Mucosa of descending colon (tissue), 3 donors: Measurements from ENCODE around the gene PRADC1. TPM values are rescaled to one million over a fixed set of nuclear protein-coding genes. Genes with fewer than 3 reads are reported as not detected.
A peak's percentile ranks its signal among the peaks of the same experiment; 100 is the strongest.

ENCODE experiments used
- ATAC-seq: fragments of 200-7000 bp; cut with Tn5 transposase; one replicate; pipeline ENCODE4 v1.9.1; 2020; ENCODE audit warnings: mild to moderate bottlenecking, moderate library complexity
- DNase-seq, 3 donors: peaks; one replicate each; pipeline ENCODE4 v3.0.0-alpha.2; 2020
- H3K36me3 ChIP-seq: fragments of 200-600 bp; one replicate; pipeline ENCODE4 v1.8.0; 2021; ENCODE audit warnings: low read depth, mild to moderate bottlenecking
- H3K4me1 ChIP-seq: fragments of 200-600 bp; one replicate; pipeline ENCODE4 v1.8.0; 2021; ENCODE audit warnings: low read depth, mild to moderate bottlenecking
- H3K4me3 ChIP-seq: fragments of 200-600 bp; one replicate; pipeline ENCODE4 v1.8.0; 2021; ENCODE audit warnings: mild to moderate bottlenecking
- H3K9me3 ChIP-seq: fragments of 200-600 bp; one replicate; pipeline ENCODE4 v1.8.0; 2021; ENCODE audit warnings: mild to moderate bottlenecking
- intact Hi-C, 2 donors: fragments of 100-400 bp; cut with DNase I in 1 of 2; cut with micrococcal nuclease in 1 of 2; formaldehyde crosslinking; loops; one replicate each; pipeline versions ENCODE4 v1.11.0 to v1.11.1; 2022; cut with DNase I, micrococcal nuclease
- total RNA-seq, 3 donors: library from RNA; stranded (reverse); fragmentation: NEBNext Ultra II Directional in 2 of 3; extraction: Animal tissue kit (Norgen Biotek cat#: 25700) in 2 of 3; gene quantifications; one replicate each; pipeline versions ENCODE4 v1.2.1 to v1.2.4, GENCODE V29; 2021 to 2023
- TF ChIP-seq, protein P1 (sequence below): fragments of 200-600 bp; IDR thresholded peaks from one replicate; pipeline ENCODE4 v1.8.0; 2022; ENCODE audit warnings: antibody characterized with exemption, mild to moderate bottlenecking
- donor health status: DM: no; HTN: no; CAD: no; lungs with moderate emphysema.
- donor health status: DM: no; HTN: no; CAD: no.
- donor health status: DM: no; HTN: yes; CAD: no.

PRADC1 gene
- total RNA-seq, 3 donors from 2014 or later: 30.4 to 37.4 (median 34.6) TPM

DNA sequence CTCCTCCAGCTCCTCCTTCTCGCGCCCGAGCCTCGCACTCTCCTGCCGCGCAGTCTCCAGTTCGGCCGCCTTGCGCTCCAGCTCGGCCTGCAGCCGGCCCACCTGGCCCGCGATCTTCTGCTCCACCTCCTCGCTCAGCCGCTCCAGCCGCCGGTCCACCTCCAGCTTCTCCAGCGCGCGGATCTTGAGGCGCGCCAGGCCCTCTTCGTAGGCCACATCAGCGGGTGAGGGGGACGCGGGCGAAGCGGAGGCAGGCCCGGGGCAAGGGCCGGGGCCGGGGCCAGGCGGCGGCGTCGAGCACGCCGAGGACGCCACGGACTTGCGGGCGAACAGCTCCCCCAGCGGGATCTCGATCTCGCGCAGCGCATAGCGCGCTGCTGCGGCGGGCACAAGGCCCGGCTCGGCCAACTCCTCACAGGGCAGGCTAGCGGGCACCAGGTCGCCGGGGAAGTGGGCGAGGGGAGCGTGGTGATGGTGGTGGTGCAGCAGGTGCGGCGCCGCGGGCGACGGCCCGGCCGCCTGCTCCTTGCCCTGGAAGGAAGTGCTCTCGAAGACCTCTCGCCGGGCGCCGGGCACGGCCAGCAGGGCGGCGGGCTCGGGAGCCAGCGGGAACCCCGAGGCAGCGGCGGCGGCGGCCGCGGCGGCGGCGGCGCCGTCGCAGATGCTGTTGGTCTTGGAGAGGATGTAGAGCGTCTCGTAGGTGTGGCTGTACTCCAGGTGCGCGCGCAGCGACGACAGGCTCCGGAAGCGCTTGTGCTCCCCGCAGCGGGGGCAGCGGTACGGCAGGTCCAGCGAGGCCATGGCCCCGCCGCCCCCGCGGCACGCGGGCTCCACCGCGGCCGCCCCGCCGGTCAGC, 36.0 kb upstream of the PRADC1 start:
- Histone ChIP-seq H3K36me3 (no peaks in the 10 kb centered on the region), H3K4me1 (peaks cover 10% of the 10 kb centered on the region), H3K4me3 (peak overlapping the region; percentile 17), H3K9me3 (no peaks in the 10 kb centered on the region)
- DNase-seq (peak; percentile 84 to 90 (median 85)), ATAC-seq (peak; percentile 89)
- TF ChIP-seq, protein P1, sequence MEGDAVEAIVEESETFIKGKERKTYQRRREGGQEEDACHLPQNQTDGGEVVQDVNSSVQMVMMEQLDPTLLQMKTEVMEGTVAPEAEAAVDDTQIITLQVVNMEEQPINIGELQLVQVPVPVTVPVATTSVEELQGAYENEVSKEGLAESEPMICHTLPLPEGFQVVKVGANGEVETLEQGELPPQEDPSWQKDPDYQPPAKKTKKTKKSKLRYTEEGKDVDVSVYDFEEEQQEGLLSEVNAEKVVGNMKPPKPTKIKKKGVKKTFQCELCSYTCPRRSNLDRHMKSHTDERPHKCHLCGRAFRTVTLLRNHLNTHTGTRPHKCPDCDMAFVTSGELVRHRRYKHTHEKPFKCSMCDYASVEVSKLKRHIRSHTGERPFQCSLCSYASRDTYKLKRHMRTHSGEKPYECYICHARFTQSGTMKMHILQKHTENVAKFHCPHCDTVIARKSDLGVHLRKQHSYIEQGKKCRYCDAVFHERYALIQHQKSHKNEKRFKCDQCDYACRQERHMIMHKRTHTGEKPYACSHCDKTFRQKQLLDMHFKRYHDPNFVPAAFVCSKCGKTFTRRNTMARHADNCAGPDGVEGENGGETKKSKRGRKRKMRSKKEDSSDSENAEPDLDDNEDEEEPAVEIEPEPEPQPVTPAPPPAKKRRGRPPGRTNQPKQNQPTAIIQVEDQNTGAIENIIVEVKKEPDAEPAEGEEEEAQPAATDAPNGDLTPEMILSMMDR: no peak
- intact Hi-C loops: no loop called here

DNA sequence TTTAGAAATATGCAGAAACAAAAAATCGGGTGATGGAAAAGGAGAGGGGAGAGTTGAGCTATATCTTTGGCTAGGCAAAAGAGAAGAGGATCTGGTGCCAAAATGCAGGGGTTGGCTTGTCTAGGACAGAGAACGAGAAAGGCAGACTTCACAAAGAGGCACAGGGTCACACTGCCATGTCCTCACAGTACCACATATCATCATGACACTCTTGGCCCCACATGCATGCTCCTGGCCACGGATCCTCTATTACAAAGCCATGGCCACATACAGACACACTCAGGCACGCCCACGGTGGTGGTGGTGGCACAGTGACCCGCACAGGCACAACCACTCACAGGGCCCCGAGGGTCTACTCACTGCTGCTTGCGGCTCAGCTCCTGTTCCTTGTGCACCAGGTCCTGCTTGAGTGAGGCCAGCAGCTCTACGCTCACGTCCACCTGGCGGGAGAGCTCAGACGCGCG, 35.4 kb upstream of the PRADC1 start:
- intact Hi-C loops: no loop called here

DNA sequence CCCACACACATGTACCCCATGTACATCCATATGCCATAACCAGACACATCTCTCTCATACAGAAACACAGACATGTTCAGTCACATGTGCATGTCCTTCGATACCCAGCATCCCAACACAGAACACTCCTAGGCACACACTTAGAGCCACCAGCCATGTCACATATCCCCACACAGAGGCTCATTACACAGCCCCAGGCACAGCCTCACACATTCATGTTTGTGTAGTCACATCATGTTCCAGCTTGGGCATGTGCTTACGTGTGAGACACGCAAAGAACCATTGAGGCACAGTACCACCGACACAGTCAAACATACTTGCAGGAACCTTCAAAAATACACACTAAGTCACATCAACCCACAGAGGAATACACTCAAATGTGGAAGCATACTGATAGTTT, 34.0 kb upstream of the PRADC1 start:
- intact Hi-C loops: no loop called here
- Histone ChIP-seq H3K4me3 (no peak overlapping the region), H3K9me3 (no peaks in the 10 kb centered on the region), H3K36me3 (no peaks in the 10 kb centered on the region), H3K4me1 (peaks cover 10% of the 10 kb centered on the region)
- ATAC-seq: no peak
- TF ChIP-seq, protein P1: no peak
- DNase-seq: no peak

More for the DNA sequence above, 35.4 kb upstream of the PRADC1 start:
- TF ChIP-seq, protein P1: no peak
- no peaks in the 10 kb centered on the region for H3K9me3 ChIP-seq
- ATAC-seq: no peak
- H3K36me3 ChIP-seq: no peaks in the 10 kb centered on the region
- no peak overlapping the region for H3K4me3 ChIP-seq
- H3K4me1 ChIP-seq: peaks cover 10% of the 10 kb centered on the region
- no peak for DNase-seq

DNA sequence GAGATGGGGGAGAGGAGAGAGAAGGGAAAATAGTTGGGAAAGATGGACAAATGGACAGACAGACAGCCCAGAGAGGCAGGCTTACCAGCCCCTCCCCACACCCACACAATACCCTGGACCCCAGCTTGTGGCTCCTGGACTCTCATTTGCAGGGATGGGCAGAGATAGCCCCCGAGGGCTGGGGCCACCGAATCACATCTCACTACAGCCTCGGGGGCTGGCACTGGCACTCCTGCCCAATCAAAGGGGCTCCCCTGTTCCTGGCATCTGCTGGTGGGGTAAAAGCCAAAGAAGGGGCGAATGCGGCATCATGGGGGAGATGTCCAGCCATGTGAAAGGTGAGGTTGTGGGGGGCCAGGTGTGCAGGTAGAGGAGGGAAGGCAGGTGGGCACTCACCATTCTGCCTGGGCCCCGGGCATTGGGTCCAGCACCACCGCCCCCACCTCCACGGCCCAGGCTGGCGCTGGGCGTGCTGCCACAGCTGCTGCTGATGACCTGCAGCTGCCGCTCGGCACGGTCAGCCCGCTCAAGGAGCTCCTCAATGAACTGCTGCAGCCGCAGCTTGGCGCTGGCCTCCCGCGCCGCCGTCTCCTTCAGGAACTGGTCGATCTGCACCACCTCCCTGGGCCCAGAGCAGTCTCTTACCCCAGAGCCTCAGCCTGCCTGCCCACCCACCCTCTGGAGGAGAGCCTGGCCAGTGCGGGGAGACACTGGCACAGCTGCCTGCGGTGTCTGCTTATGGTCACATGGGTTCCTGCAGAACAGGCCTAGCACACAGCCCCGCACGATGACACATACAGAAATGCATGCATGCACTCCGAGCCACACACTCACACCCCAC, 33.2 kb upstream of the PRADC1 start:
- intact Hi-C loops: no loop called here
- no peaks in the 10 kb centered on the region for H3K36me3 ChIP-seq
- H3K9me3 ChIP-seq: no peaks in the 10 kb centered on the region
- no peak for DNase-seq
- H3K4me1 ChIP-seq: peaks cover 10% of the 10 kb centered on the region
- TF ChIP-seq, protein P1: no peak
- H3K4me3 ChIP-seq: no peak overlapping the region
- ATAC-seq: no peak

DNA sequence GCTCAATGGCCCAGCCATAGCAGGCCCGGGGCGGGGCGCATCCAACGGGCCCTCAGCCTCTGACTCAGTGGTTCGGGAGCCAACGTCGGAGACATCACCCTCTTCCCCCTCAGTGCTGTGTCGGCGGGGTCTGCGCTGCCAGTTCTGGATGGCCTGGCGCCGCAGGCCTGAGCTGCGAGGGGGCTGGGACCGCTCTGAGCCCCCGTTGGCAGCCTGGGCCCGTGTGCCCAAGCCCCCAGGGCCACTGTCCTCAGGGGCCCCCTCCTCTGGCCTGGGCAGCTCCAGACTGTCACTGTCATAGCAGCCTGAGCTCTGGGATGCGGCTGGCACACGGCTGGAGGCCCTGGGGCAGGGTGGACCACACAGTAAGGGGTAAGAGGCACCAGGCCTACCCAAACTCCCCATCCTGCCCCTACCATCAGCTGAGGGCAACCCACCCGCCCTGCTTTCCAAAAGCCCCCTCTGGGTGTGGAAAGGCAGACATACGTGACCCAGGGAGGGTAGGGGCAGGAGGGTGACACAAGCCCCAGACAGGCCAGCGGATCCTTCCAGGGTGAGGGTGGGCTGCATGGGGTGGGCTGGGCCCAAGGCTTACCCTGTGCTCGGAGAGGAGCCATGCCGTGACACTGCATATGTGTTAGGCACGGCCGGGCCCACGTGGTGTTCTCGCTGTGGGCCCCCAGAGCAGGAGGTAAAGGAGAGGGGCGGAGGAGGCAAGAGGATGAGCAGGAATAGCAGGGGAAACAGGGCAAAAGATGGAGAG, 32.4 kb upstream of the PRADC1 start:
- no peaks in the 10 kb centered on the region for H3K36me3 ChIP-seq
- intact Hi-C loops: no loop called here
- ATAC-seq: no peak

More for the DNA sequence above, 32.4 kb upstream of the PRADC1 start:
- Histone ChIP-seq H3K4me3 (no peak overlapping the region), H3K9me3 (no peaks in the 10 kb centered on the region), H3K4me1 (peaks cover 10% of the 10 kb centered on the region)
- TF ChIP-seq, protein P1: no peak
- DNase-seq: no peak
